ENCODE measurements around the gene LRRC23. TPM values are rescaled to one million over a fixed set of nuclear protein-coding genes. Genes with fewer than 3 reads are reported as not detected.

Gene LRRC23
- total RNA-seq, 1 donor from 2014 or later, result 12.1 TPM

DNA sequence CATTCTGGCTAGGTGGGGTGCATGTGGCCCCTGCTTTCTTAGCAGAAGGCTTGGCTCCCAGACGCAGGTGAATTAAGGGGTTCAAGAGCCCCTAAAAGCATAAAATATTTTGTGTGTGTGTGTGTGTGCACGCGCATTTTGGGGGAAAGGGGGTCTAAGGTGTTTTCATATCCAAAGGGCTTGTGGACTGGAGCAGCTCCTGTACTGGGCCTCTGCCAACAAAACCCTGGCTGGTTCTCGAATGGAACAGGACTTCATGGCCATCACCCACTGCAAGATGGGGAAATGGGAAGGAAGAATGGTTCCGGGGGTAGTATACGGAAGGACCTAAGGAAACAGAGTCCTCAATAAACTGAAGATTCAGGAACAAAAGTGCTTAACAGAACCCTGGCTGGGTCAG lies 19.2 kb downstream of the LRRC23 start:
- no peak for DNase-seq (ENCODE audit: low read depth)

DNA sequence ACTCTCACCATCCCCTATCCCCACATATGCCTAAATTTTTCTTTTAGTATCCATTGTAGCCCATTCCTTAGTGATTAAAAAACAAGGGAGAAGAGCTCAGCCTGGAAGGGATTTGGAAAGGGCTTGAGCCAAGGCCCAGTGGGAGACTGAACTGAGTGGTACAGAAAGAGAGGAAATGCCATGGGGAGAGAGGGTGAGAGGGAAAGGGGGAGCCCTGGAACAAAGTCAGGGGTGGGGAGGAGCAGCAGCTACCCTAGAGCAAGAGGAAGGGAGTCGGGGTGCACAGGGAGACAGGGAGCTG lies 20.6 kb downstream of the LRRC23 start:
- DNase-seq (ENCODE audit: low read depth), result no peak

DNA sequence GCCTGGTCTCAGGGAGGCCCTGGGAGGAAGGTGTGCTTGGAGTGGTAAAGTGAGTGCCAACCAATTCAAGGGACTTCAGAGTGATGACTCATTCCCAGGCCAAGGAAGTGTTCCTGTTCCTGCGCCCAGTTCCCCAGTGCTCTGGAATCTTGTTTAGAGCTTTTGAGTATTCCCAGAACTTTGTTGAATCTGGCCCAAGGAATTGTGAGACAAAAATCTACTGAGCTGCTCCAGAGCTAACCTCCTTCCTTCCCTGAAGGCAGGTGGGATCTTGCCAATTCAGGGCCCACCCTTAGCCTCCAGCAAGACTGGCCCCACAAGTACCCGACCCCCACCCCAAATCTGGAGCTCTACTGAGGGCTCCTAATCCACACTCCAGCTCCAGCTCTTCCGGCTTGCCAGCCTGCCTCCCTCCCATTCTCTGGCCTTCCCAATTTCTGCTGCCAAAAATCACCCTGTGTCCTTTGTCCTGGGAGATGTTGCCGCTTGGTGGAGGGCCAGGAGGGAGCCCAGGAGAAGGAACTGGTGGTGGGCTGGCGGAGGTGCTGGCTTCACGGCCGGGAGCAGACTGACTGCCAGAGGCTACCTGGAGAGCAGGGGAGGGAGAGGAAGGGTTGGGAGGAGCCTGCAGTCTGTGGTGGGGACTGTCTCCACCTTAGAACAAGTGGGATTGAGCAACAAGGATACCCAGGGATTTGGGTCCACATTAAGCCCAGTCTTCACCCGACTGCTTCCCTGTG lies 21.1 kb downstream of the LRRC23 start:
- peak; percentile 88 for DNase-seq (ENCODE audit: low read depth)

DNA sequence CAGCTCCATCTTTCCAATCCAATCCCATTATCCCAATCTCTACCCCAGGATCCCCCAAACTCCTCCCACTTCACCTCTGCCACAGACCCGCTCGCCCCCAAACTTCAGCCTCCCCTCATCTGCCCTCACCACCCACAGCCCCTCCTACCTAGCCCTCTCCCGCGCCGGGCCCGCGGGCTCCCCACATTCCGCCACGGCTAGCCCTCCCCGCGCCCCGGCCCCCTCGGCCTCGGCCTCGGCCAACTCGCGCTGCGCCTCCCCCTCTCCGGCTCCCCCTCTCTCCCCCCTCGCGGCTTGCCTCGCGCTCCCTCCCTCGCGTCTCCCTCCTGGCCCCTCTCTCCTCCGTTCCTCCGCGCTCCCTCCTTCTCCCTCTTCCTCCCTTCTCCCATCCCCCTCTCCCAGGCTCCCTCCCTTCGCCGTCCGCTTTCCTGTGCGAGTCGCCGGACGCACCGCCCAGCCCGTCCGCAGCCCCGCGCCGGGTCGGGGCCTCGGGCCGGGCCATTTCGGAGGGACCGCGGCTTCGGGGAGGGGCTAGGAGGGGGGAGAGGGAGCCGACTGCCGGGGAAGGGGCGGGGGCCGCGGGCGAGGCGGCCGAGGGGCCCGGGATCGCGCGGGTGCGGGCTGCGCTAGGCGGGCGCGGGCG lies 22.9 kb downstream of the LRRC23 start, which contains the start of gene ATN1:
Gene ATN1 (plus strand): TSS at position 581 of the 643 bp plus-strand sequence. CDS start 6,043 bp downstream, outside the sequence.
- peak; percentile 88 for DNase-seq (ENCODE audit: low read depth)

DNA sequence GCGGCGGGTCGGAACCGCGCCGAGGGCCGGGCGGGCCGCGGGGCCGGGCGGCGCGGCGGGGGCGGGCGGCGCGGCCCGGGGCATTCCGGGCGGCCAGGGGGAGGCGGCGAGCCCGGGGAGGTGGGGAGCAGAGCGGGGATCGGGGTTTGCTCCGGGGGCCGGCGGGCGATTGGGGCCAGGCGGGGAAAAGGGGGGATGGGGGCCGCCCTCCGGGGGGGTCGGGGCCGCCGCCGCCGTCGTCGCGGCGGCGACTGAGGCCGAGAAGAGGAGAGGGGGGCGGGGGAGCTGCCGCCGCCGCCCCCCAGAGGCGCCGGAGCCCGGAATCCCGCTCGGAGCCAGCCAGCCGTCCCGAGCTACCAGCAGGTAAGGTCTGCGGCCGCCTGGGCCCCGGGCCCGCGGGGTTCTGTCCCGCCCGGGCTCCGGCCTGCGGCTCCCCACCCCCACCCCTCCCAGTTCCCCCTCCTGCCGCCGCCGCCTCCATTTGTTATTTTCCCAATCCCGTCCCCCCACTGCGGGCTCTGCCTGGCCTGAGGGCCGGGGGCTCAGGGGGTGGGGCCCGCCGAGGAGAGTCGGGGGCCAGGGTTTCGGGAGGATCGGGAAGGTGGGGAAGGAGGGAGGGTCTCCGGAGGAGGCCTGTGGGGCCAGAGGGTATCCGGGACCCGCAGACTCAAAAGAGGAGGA lies 23.5 kb downstream of the LRRC23 start:
- no peak for DNase-seq (ENCODE audit: low read depth)

DNA sequence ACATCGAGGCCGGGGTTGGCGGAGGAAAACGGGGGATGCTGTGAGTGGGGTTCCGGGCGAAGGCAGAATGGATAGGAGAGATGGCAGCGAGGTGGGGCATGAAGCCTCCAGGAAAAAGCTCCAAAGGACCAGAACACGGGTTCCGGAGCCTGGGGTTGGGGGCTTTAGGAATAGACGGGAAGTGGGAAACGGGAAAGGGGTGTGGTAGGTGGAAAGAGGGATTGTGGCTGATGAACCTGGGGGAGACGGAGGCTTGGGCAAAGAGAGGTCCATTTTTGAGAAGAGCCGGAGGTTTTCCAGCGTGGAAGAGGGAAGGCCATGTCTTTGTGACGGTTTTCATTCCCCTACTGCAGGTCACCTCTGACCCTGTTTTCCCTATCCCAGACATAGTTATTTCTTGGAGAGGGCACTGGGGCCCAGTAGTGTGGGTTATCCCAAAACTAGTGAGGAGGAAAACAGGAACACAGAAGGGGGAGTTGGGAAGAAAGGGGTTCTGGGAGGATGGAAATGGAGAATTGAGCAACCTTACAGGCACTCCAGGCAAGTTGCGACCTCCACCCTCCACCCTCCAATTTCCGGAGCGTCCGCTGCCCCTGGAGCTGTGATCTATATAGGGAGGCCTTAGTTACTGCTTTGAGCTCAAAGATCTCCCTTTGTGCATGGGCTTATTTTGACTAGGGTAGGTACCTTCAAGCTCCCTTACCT lies 24.2 kb downstream of the LRRC23 start:
- DNase-seq (ENCODE audit: low read depth), result no peak

DNA sequence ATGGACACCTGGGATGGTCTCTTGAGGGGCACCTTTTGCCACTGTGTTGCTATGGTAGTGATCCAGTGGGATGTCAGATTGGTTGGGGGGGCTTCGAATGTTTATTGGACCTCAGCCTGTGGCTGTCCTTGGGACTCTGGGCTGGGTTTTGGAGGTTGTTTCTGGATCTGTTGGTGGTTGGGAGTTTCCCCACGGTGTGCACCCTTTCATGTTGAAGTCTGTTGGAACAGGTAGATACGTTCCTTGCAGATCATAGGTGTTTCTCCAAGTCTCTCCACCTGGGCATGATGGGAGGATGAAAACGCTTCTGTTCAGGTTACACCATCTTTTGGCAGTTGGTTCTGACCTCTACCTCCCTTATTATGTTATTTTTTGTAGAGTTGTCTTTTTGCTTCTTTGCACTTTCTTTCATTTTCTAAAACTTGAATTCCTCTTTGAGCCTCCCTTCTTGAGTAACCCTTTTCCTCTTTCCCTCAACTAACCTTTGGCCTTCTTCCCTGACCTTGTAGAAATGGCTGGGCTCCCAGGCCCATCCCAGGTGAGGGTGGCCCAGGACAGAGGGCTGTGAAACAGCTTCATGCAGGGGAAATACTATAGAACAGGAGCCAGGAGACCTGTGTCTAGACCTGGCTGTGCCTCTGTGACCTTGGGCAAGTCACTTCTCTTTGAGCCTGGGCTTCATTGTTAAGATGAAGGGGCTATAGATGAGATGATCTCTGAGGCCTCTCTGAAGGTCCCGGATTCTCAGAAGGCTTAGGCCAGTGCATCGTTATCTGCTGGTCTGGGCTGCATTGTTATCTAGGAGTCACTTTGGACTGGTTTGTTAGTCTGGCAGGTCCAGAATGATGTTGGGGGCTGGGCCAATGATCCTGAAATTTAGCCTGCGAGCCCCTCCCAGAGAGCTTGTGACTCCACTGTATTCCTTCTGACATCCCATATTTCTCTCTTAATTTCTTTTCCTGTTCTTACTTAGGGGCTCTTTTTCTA lies 25.1 kb downstream of the LRRC23 start:
- no peak for DNase-seq (ENCODE audit: low read depth)

DNA sequence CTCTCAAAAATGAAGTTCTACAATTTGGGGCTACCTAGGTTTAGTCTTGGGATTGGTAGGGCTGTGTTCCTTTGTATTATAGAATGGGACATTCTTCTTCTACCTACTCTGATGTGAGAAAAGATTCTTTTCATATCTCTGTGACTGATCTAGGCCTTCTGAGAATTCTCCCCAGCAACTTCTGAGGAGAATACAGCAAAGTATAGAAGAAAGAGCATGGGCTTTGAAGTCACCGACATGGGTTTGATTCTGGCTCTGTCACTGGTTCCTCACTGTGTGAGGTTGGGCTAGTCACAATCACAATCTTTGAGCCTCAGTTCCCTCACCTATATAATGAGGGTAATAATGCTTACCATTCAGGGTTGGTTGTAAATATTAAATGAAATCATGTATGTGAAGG lies 28.1 kb downstream of the LRRC23 start:
- DNase-seq (ENCODE audit: low read depth), result no peak

DNA sequence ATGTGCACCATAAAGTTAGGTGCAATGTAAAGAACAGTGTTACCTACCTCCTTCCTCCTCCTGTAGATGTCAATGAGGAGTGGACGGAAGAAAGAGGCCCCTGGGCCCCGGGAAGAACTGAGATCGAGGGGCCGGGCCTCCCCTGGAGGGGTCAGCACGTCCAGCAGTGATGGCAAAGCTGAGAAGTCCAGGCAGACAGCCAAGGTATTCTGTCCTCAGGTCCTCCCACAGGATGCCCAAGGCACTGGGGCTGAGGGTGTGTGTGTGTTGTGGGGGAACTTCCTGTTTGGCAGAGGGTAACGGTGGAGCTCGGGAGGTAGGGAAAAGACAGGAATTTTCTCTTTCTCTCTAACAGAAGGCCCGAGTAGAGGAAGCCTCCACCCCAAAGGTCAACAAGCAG lies 29.5 kb downstream of the LRRC23 start:
- no peak for DNase-seq (ENCODE audit: low read depth)

DNA sequence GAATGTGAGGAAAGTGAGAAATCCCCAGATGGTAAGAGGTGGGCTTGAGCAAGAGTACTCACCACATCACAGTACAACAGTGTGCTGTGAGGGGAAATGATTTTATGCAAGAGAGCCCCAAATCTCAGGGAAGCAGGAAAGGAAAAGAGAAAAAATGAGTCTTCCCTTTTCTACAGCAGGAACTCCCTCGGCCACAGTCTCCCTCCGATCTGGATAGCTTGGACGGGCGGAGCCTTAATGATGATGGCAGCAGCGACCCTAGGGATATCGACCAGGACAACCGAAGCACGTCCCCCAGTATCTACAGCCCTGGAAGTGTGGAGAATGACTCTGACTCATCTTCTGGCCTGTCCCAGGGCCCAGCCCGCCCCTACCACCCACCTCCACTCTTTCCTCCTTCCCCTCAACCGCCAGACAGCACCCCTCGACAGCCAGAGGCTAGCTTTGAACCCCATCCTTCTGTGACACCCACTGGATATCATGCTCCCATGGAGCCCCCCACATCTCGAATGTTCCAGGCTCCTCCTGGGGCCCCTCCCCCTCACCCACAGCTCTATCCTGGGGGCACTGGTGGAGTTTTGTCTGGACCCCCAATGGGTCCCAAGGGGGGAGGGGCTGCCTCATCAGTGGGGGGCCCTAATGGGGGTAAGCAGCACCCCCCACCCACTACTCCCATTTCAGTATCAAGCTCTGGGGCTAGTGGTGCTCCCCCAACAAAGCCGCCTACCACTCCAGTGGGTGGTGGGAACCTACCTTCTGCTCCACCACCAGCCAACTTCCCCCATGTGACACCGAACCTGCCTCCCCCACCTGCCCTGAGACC lies 31.0 kb downstream of the LRRC23 start:
- no peak for DNase-seq (ENCODE audit: low read depth)

DNA sequence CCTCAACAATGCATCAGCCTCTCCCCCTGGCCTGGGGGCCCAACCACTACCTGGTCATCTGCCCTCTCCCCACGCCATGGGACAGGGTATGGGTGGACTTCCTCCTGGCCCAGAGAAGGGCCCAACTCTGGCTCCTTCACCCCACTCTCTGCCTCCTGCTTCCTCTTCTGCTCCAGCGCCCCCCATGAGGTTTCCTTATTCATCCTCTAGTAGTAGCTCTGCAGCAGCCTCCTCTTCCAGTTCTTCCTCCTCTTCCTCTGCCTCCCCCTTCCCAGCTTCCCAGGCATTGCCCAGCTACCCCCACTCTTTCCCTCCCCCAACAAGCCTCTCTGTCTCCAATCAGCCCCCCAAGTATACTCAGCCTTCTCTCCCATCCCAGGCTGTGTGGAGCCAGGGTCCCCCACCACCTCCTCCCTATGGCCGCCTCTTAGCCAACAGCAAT lies 31.6 kb downstream of the LRRC23 start:
- DNase-seq (ENCODE audit: low read depth), result no peak

DNA sequence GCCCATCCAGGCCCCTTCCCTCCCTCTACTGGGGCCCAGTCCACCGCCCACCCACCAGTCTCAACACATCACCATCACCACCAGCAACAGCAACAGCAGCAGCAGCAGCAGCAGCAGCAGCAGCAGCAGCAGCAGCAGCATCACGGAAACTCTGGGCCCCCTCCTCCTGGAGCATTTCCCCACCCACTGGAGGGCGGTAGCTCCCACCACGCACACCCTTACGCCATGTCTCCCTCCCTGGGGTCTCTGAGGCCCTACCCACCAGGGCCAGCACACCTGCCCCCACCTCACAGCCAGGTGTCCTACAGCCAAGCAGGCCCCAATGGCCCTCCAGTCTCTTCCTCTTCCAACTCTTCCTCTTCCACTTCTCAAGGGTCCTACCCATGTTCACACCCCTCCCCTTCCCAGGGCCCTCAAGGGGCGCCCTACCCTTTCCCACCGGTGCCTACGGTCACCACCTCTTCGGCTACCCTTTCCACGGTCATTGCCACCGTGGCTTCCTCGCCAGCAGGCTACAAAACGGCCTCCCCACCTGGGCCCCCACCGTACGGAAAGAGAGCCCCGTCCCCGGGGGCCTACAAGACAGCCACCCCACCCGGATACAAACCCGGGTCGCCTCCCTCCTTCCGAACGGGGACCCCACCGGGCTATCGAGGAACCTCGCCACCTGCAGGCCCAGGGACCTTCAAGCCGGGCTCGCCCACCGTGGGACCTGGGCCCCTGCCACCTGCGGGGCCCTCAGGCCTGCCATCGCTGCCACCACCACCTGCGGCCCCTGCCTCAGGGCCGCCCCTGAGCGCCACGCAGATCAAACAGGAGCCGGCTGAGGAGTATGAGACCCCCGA lies 32.2 kb downstream of the LRRC23 start:
- no peak for DNase-seq (ENCODE audit: low read depth)

DNA sequence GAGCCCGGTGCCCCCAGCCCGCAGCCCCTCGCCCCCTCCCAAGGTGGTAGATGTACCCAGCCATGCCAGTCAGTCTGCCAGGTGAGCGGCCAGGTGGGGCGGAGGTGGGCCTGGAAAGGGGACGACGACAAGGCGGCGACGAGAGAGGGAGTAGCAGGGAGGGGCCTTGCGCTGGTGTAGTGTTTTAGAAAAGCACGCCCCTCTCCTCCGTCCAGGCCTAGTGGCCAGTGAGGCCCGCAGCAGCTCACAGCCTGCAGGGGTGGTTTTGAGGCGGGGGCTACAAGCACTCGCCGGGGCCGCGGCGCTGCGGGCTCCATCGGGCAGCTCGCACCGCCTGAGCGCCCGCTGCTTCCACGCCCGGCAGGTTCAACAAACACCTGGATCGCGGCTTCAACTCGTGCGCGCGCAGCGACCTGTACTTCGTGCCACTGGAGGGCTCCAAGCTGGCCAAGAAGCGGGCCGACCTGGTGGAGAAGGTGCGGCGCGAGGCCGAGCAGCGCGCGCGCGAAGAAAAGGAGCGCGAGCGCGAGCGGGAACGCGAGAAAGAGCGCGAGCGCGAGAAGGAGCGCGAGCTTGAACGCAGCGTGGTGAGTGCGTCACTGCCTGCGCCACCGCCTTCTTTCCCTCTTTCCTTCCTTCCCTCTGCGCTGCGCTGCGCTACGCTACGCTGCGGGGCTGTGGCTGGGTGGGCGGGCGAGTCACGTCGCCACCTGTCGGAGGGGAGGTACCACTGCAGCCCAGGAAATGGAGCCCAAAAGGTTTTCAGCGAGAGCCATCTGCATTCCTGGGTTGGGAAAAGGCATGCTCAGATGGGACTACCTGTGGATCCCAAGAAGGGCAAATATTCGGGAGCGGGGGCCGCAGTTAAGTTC lies 33.1 kb downstream of the LRRC23 start:
- peak; percentile 91 for DNase-seq (ENCODE audit: low read depth)

DNA sequence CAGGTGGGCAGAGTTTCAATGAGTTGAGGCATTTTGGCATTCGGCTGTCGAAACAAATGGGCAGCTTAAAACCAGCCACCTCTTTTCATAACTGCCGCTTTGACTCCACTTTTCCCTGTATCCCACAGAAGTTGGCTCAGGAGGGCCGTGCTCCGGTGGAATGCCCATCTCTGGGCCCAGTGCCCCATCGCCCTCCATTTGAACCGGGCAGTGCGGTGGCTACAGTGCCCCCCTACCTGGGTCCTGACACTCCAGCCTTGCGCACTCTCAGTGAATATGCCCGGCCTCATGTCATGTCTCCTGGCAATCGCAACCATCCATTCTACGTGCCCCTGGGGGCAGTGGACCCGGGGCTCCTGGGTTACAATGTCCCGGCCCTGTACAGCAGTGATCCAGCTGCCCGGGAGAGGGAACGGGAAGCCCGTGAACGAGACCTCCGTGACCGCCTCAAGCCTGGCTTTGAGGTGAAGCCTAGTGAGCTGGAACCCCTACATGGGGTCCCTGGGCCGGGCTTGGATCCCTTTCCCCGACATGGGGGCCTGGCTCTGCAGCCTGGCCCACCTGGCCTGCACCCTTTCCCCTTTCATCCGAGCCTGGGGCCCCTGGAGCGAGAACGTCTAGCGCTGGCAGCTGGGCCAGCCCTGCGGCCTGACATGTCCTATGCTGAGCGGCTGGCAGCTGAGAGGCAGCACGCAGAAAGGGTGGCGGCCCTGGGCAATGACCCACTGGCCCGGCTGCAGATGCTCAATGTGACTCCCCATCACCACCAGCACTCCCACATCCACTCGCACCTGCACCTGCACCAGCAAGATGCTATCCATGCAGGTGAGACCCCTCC lies 34.0 kb downstream of the LRRC23 start:
- no peak for DNase-seq (ENCODE audit: low read depth)

DNA sequence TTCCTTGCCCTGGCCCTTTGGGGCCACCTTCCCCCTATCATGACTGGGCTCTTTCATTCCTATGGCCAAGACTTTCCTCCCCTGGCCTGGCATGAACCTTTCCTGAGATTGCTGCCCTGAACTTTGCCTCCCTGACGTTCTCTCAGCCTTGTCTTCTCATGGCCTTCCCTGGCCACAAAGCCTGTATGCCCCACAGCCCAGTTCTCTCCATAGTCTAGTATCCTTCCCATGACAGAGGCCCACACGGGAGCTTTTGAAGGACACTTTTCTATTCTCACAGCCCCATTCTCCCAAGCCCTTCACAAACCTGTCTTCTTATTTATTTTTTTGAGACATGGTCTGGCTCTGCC lies 34.5 kb downstream of the LRRC23 start:
- no peak for DNase-seq (ENCODE audit: low read depth)

DNA sequence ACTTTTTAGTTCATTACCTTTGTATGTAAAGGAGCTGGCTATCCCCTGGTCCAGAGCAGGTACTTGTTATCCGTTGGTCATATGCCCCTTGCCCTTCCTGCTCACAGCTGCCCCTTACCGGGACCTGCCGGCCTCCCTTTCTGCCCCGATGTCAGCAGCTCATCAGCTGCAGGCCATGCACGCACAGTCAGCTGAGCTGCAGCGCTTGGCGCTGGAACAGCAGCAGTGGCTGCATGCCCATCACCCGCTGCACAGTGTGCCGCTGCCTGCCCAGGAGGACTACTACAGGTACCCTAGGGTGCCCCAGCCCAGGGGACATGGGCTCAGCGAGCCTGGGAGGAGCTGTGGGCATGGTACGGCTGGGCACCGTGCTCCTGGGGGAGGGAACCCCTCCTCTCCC lies 36.6 kb downstream of the LRRC23 start:
- no peak for DNase-seq (ENCODE audit: low read depth)

DNA sequence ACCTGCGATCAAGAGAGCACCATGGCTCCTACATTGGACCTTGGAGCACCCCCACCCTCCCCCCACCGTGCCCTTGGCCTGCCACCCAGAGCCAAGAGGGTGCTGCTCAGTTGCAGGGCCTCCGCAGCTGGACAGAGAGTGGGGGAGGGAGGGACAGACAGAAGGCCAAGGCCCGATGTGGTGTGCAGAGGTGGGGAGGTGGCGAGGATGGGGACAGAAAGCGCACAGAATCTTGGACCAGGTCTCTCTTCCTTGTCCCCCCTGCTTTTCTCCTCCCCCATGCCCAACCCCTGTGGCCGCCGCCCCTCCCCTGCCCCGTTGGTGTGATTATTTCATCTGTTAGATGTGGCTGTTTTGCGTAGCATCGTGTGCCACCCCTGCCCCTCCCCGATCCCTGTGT lies 37.2 kb downstream of the LRRC23 start:
- DNase-seq (ENCODE audit: low read depth), result no peak
